ENCODE measurements around the gene TSEN54.

GRCh38 chr17:75547091-75547490 lies 30.8 kb downstream of the TSEN54 start:
- TF ChIP-seq CBX3 (IDR thresholded peaks at IDR 0.05; ENCODE audit: low read depth), result no peak
- no peak for TF ChIP-seq CTCF (IDR thresholded peaks at IDR 0.05 in 2 of 3, conservative IDR thresholded peaks at IDR 0.05 in 1 of 3; ENCODE audit: borderline replicate concordance in 1 of 3, insufficient read depth in 1 of 3, low read depth in 2 of 3, low read length in 2 of 3)
- TF ChIP-seq CEBPB (IDR thresholded peaks at IDR 0.05; ENCODE audit: low read depth), result no peak
- TF ChIP-seq ATF3 (IDR thresholded peaks at IDR 0.05), result no peak
- no peak for TF ChIP-seq POLR2A (IDR thresholded peaks at IDR 0.05; ENCODE audit: borderline replicate concordance, extremely low read depth, insufficient read depth, insufficient read length)
- no peak for TF ChIP-seq JUND (IDR thresholded peaks at IDR 0.05)
- TF ChIP-seq ZBTB33 (IDR thresholded peaks at IDR 0.05; ENCODE audit: extremely low read depth, insufficient replicate concordance, low read length), result no peak
- TF ChIP-seq RAD21 (IDR thresholded peaks at IDR 0.05; ENCODE audit: low read depth), result no peak
- TF ChIP-seq EZH2 (IDR thresholded peaks at IDR 0.05), result no peak
